ENCODE data around the gene RAB40B. TPM values are rescaled to one million over a fixed set of nuclear protein-coding genes. Genes with fewer than 3 reads are reported as not detected.

RAB40B gene
- total and polyA plus RNA-seq, 12 donors = 4.1 to 33.3 (median 14.0) TPM

GRCh38 chr17:82736511-82737185, 38.1 kb upstream of the RAB40B start:
- Histone ChIP-seq H3K27ac (peak overlapping the region; percentile 60 to 93 (median 89)), H3K4me3 (peak overlapping the region in 2 of 4 donors; percentile 67 to 71), H3K4me1 (replicated peaks in 1 of 2) (peaks cover 20 to 26% of the 10 kb centered on the region in 2 donors), H3K36me3 (replicated peaks in 1 of 2) (peaks cover 0 to 26% of the 10 kb centered on the region in 2 donors), H3K9me3 (replicated peaks in 1 of 3) (peaks cover 0 to 6% (median 0%) of the 10 kb centered on the region in 3 donors), H3K27me3 (no peaks in the 10 kb centered on the region)
- intact Hi-C loops (cut with DNase I) = no loop called here
- 43 to 56% (median 50%) methylated on average over 12 to 18 of the region's 18 CpGs for WGBS, 4 donors
- TF ChIP-seq POLR2A (IDR thresholded peaks at IDR 0.05) (peak in 1 of 2 donors; percentile 21), CTCF (IDR thresholded peaks at IDR 0.05) (no peak)
- no peak for DNase-seq

GRCh38 chr17:82734987-82735866, 36.7 kb upstream of the RAB40B start, which contains the start of gene FN3K:
Gene FN3K (plus strand): TSS chr17:82735615. CDS start chr17:82735637, 22 bp downstream.
- Histone ChIP-seq H3K4me3 (peak within 1 kb of the TSS in 3 of 4 donors; percentile 49 to 71 (median 67)), H3K27me3 (no peaks in the 10 kb centered on the region), H3K9me3 (replicated peaks in 1 of 3) (no peaks in the 10 kb centered on the region), H3K36me3 (replicated peaks in 1 of 2) (peaks cover 0 to 12% of the 10 kb centered on the region in 2 donors), H3K4me1 (replicated peaks in 1 of 2) (peaks cover 20 to 26% of the 10 kb centered on the region in 2 donors), H3K27ac (peak within 1 kb of the TSS; percentile 60 to 93 (median 89))
- 3 to 47% (median 8%) methylated on average over 11 to 100 of the region's 101 CpGs for WGBS, 4 donors
- intact Hi-C loops (cut with DNase I) = no loop called here
- TF ChIP-seq POLR2A (IDR thresholded peaks at IDR 0.05) = peak; percentile 75 to 86
- TF ChIP-seq CTCF (IDR thresholded peaks at IDR 0.05) = no peak
- DNase-seq = peak; percentile 76 to 90 (median 85)

DNA sequence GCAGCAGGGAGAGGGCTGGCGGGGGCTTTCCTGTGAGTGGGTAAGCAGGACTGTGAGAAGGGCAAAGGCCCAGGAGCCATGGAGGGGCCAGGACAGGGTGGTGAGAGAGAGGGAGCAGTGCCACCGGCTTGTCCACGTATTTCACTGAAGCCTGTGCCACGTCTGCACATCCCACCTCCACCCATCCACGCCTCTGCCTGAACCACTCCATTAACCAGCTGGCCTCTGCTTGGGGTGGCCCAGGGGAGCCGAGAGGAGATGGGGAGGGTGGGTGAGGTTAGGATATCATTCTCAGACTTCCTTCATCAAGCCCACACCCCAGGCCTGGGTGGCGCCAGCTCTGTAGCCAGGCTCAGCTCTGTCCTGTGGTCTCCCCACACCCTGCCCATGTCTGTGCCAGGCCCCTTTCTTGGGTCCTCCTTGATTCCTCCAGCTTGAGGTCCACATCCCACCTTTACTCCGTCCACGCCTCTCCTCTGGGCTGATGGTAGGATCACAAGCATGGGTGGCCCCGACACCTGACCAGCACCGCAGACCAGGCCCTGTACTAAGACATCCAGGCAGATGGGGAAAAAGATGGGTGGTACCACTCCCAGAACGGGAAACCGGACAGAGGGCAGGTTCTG, 33.7 kb upstream of the RAB40B start:
- 89 to 94% (median 91%) methylated on average over 11 to 13 of the region's 13 CpGs for WGBS, 4 donors

More for the DNA sequence above, 33.7 kb upstream of the RAB40B start:
- no peak overlapping the region for H3K27ac ChIP-seq
- no peak overlapping the region for H3K4me3 ChIP-seq
- H3K4me1 ChIP-seq (replicated peaks in 1 of 2) = peaks cover 11 to 18% of the 10 kb centered on the region in 2 donors
- peak in 1 of 7 donors; percentile 15 for DNase-seq
- intact Hi-C loops (cut with DNase I) = no loop called here
- TF ChIP-seq CTCF (IDR thresholded peaks at IDR 0.05) = no peak
- TF ChIP-seq POLR2A (IDR thresholded peaks at IDR 0.05) = no peak
- no peaks in the 10 kb centered on the region for H3K27me3 ChIP-seq
- H3K9me3 ChIP-seq (replicated peaks in 1 of 3) = no peaks in the 10 kb centered on the region
- H3K36me3 ChIP-seq (replicated peaks in 1 of 2) = peaks cover 0 to 4% of the 10 kb centered on the region in 2 donors
